PFSK-1 (cell line): ENCODE measurements around the gene ISG20.

Source experiments
- FOXP2 ChIP-seq: optimal IDR thresholded peaks from 2 replicates; pipeline ENCODE3; 2011; ENCODE audit warnings: borderline replicate concordance, control low read depth, inconsistent platforms; ENCODE audit not compliant: insufficient read depth; ENCODE audit errors: extremely low read length, extremely low read depth
- POLR2AphosphoS5 ChIP-seq: IDR thresholded peaks from 2 replicates; pipeline ENCODE4 v1.6.1; 2012; ENCODE audit warnings: low read depth, mild to moderate bottlenecking, control low read depth, low read length, moderate library complexity
- REST ChIP-seq, 2 experiments: IDR thresholded peaks; 2 replicates each; pipeline versions ENCODE4 v1.6.1 to v1.8.0; 2011 to 2012; ENCODE audit warnings: low read depth in 2 of 2, low read length in 2 of 2, control low read depth in 1 of 2, inconsistent platforms in 1 of 2, mild to moderate bottlenecking in 1 of 2, moderate library complexity in 1 of 2; ENCODE audit not compliant: insufficient read depth in 1 of 2
- SIN3A ChIP-seq: IDR thresholded peaks from 2 replicates; pipeline ENCODE4 v1.6.1; 2012; ENCODE audit warnings: mild to moderate bottlenecking, low read length, moderate library complexity, borderline replicate concordance; ENCODE audit not compliant: insufficient read depth
- TAF1 ChIP-seq: IDR thresholded peaks from 2 replicates; pipeline ENCODE4 v1.6.1; 2012; ENCODE audit warnings: low read length, control low read depth, borderline replicate concordance; ENCODE audit not compliant: insufficient read depth

Gene ISG20

GRCh38 chr15:88651136-88651732 is 12.4 kb downstream of the ISG20 start:
- TF ChIP-seq POLR2AphosphoS5 = no peak
- no peak for TF ChIP-seq SIN3A
- no peak for TF ChIP-seq TAF1
- no peak for TF ChIP-seq FOXP2
- TF ChIP-seq REST (IDR thresholded peaks at IDR 0.05; ENCODE audit: insufficient read depth in 1 of 2, low read depth in 2 of 2, low read length in 2 of 2) = no peak

- TF ChIP-seq FOXP2 = no peak
- TF ChIP-seq REST (IDR thresholded peaks at IDR 0.05; ENCODE audit: insufficient read depth in 1 of 2, low read depth in 2 of 2, low read length in 2 of 2) = no peak
- TF ChIP-seq TAF1 = no peak
- no peak for TF ChIP-seq POLR2AphosphoS5
- TF ChIP-seq SIN3A = no peak
Observed at GRCh38 chr15:88651971-88652370, 13.2 kb downstream of the ISG20 start.

- TF ChIP-seq REST (IDR thresholded peaks at IDR 0.05; ENCODE audit: insufficient read depth in 1 of 2, low read depth in 2 of 2, low read length in 2 of 2) = no peak
- no peak for TF ChIP-seq POLR2AphosphoS5
- no peak for TF ChIP-seq FOXP2
- TF ChIP-seq SIN3A = no peak
- no peak for TF ChIP-seq TAF1
Observed at GRCh38 chr15:88652456-88653199, 13.8 kb downstream of the ISG20 start.

GRCh38 chr15:88653200-88654064 is 14.6 kb downstream of the ISG20 start:
- no peak for TF ChIP-seq SIN3A
- no peak for TF ChIP-seq FOXP2
- no peak for TF ChIP-seq POLR2AphosphoS5
- TF ChIP-seq TAF1 = no peak
- no peak for TF ChIP-seq REST (IDR thresholded peaks at IDR 0.05; ENCODE audit: insufficient read depth in 1 of 2, low read depth in 2 of 2, low read length in 2 of 2)
